H1 (cell line): Measurements from ENCODE around the gene CAPN7. TPM values are rescaled to one million over a fixed set of nuclear protein-coding genes. Genes with fewer than 3 reads are reported as not detected.

Experiments used
- CBX5 ChIP-seq: fragments of 300-800, 300-1000 bp; sonication (generic); IDR thresholded peaks from 2 replicates; pipeline ENCODE4 v1.7.1; 2016; ENCODE audit warnings: antibody characterized with exemption, low read length, low read depth
- CBX8 ChIP-seq: fragments of 300-800, 300-1000 bp; sonication (generic); IDR thresholded peaks from 2 replicates; pipeline ENCODE4 v1.7.1; 2016; ENCODE audit warnings: low read depth, low read length, borderline replicate concordance
- CEBPB ChIP-seq: IDR thresholded peaks from 2 replicates; pipeline ENCODE4 v1.6.1; 2012; ENCODE audit warnings: low read depth, low read length
- EZH2 ChIP-seq: fragments of 200-600 bp; sonication (generic); IDR thresholded peaks from 2 replicates; pipeline ENCODE4 v1.7.1; 2012; ENCODE audit warnings: low read depth, mild to moderate bottlenecking, moderate library complexity, low read length, inconsistent platforms; ENCODE audit not compliant: severe bottlenecking
- JUND ChIP-seq: IDR thresholded peaks from 2 replicates; pipeline ENCODE4 v1.6.1; 2011; ENCODE audit warnings: mild to moderate bottlenecking, improper control_type of control experiment, low read length
- MAFK ChIP-seq: IDR thresholded peaks from 2 replicates; pipeline ENCODE4 v1.6.1; 2012; ENCODE audit warnings: low read depth, mild to moderate bottlenecking, improper control_type of control experiment, low read length
- POLR2AphosphoS5 ChIP-seq: IDR thresholded peaks from 2 replicates; pipeline ENCODE4 v1.6.1; 2011; ENCODE audit warnings: low read depth, low read length
- SIN3A ChIP-seq, 2 experiments: IDR thresholded peaks in 1 of 2; conservative IDR thresholded peaks in 1 of 2; 2 replicates each; pipeline ENCODE4 v1.6.1; 2011 to 2012; ENCODE audit warnings: low read length in 2 of 2, improper control_type of control experiment in 1 of 2, low read depth in 1 of 2, mild to moderate bottlenecking in 1 of 2
- SRF ChIP-seq: IDR thresholded peaks from 2 replicates; pipeline ENCODE4 v1.6.1; 2011; ENCODE audit warnings: mild to moderate bottlenecking, low read depth, low read length, moderate library complexity
- polyA plus RNA-seq, 7 experiments: library from polyadenylated mRNA; depleted of rRNA in 3 of 7; stranded (reverse) in 5 of 7; unstranded in 2 of 7; fragments of >200 nt in 5 of 7; fragments of 200-250 nt in 2 of 7; gene quantifications; 1 replicate in 5 of 7; 2 replicates in 1 of 7; 4 replicates in 1 of 7; pipeline versions ENCODE4 v1.2.1 to v1.2.3, GENCODE V29; 2011 to 2013; ENCODE audit warnings: missing spikeins in 2 of 7, mixed read lengths in 2 of 7
- total RNA-seq: library from RNA; stranded (reverse); fragmentation: NEBNext Ultra II Directional; extraction: Animal tissue kit (Norgen Biotek cat#: 25700); gene quantifications from 2 replicates; pipeline ENCODE4 v1.2.1, GENCODE V29; 2021

CAPN7 gene
- total and polyA plus RNA-seq, 2 of the 8 experiments (the other 6 are each of a cell fraction or from before 2014, with no cell fraction given) = 5.3 to 13.2 TPM

GRCh38 chr3:15290736-15291135 is 84.7 kb downstream of the CAPN7 start (continued):
- TF ChIP-seq EZH2 = no peak
- TF ChIP-seq CBX8 = no peak
- TF ChIP-seq SIN3A (conservative IDR thresholded peaks at IDR 0.05 in 1 of 2, IDR thresholded peaks at IDR 0.05 in 1 of 2; ENCODE audit: low read depth in 1 of 2, low read length in 2 of 2) = no peak
- no peak for TF ChIP-seq CEBPB
- no peak for TF ChIP-seq CBX5
- no peak for TF ChIP-seq MAFK
- no peak for TF ChIP-seq SRF
- TF ChIP-seq POLR2AphosphoS5 = no peak
- no peak for TF ChIP-seq JUND
- TF ChIP-seq, all 59 proteins: peak for 0
